Superior temporal gyrus (tissue), 1 donor: ENCODE results near the gene CELF5.

Experiments used
- DNase-seq: peaks from one replicate; pipeline ENCODE4 v3.0.0-alpha.2; 2016; ENCODE audit errors: extremely low spot score

The CELF5 gene

GRCh38 chr19:3243819-3244700, 19.6 kb downstream of the CELF5 start:
- DNase-seq: no peak

- no peak for DNase-seq
These were observed 20.6 kb downstream of the CELF5 start for GRCh38 chr19:3245050-3245449.

GRCh38 chr19:3248728-3249326, 24.4 kb downstream of the CELF5 start:
- DNase-seq: no peak

- DNase-seq: no peak
These were observed 24.9 kb downstream of the CELF5 start for GRCh38 chr19:3249408-3249807.

- DNase-seq: no peak
These were observed 26.2 kb downstream of the CELF5 start for GRCh38 chr19:3250675-3251074.

- DNase-seq: no peak
These were observed 26.8 kb downstream of the CELF5 start for GRCh38 chr19:3251229-3251628.

- DNase-seq: no peak
These were observed 28.2 kb downstream of the CELF5 start for GRCh38 chr19:3252650-3253049.

- no peak for DNase-seq
These were observed 28.8 kb downstream of the CELF5 start for GRCh38 chr19:3253270-3253669.

- no peak for DNase-seq
These were observed 30.1 kb downstream of the CELF5 start for GRCh38 chr19:3254520-3254919.

GRCh38 chr19:3257071-3257470, 32.6 kb downstream of the CELF5 start:
- no peak for DNase-seq

GRCh38 chr19:3262362-3262761, 37.9 kb downstream of the CELF5 start:
- DNase-seq: no peak

GRCh38 chr19:3263866-3264265, 39.4 kb downstream of the CELF5 start:
- DNase-seq: no peak

GRCh38 chr19:3265432-3265831, 41.0 kb downstream of the CELF5 start:
- DNase-seq: no peak

- DNase-seq: no peak
These were observed 41.7 kb downstream of the CELF5 start for GRCh38 chr19:3266092-3266693.

GRCh38 chr19:3266792-3267514, 42.5 kb downstream of the CELF5 start:
- no peak for DNase-seq

GRCh38 chr19:3268326-3268725, 43.9 kb downstream of the CELF5 start:
- DNase-seq: peak; percentile 51

GRCh38 chr19:3268763-3269162, 44.3 kb downstream of the CELF5 start:
- DNase-seq: no peak

- DNase-seq: no peak
These were observed 45.6 kb downstream of the CELF5 start for GRCh38 chr19:3269916-3270671.

- peak; percentile 77 for DNase-seq
These were observed 46.4 kb downstream of the CELF5 start for GRCh38 chr19:3270902-3271301.

- DNase-seq: no peak
These were observed 48.0 kb downstream of the CELF5 start for GRCh38 chr19:3272401-3272931.

GRCh38 chr19:3272952-3273351, 48.5 kb downstream of the CELF5 start:
- DNase-seq: no peak
